SK-MEL-5 (cell line): ENCODE results near the gene PTPRF. TPM values are rescaled to one million over a fixed set of nuclear protein-coding genes. Genes with fewer than 3 reads are reported as not detected.
"Not testable (repeated sequence)": the region's sequence is repeated elsewhere in the genome, so short reads cannot be mapped to it uniquely, and the experiment has no call there.

Experiments used
- DNase-seq: peaks from one replicate; pipeline ENCODE4 v3.0.0-alpha.2; 2016; ENCODE audit warnings: low read depth, low spot score
- in situ Hi-C: cut with HindIII; loops from 2 replicates; pipeline ENCODE4 v1.10.0; 2016; ENCODE audit warnings: low sequenced_read_pairs, high pct_unique_total_duplicates, low pct_unique_long_range_greater_than_20kb
- total RNA-seq: library from RNA; depleted of rRNA; stranded (reverse); fragments of >200 nt; shearing (Covaris generic); gene quantifications from 2 replicates; pipeline ENCODE4 v1.2.3, GENCODE V29; 2014

The PTPRF gene
- total RNA-seq, 1 experiment from 2014 or later, result 6.3 TPM

DNA sequence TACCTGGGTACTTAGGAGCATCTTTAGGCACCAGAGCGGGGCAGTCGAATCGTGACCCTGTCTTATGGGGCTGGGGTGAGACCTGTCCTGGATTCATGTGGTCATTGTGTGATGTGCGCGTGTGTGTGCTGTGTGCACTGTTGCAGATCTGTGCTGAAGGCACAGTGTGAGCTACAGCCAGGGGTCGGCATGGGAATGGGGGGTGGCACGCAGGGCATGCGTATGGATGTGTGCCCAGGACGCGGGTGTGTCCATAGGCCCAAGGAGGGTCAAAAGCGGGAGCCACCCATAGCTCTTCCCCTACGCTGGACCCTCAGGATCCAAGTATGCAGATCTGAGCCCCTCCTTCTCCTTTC is 14.6 kb downstream of the PTPRF start:
- in situ Hi-C loops, result no loop called here
- no peak for DNase-seq

DNA sequence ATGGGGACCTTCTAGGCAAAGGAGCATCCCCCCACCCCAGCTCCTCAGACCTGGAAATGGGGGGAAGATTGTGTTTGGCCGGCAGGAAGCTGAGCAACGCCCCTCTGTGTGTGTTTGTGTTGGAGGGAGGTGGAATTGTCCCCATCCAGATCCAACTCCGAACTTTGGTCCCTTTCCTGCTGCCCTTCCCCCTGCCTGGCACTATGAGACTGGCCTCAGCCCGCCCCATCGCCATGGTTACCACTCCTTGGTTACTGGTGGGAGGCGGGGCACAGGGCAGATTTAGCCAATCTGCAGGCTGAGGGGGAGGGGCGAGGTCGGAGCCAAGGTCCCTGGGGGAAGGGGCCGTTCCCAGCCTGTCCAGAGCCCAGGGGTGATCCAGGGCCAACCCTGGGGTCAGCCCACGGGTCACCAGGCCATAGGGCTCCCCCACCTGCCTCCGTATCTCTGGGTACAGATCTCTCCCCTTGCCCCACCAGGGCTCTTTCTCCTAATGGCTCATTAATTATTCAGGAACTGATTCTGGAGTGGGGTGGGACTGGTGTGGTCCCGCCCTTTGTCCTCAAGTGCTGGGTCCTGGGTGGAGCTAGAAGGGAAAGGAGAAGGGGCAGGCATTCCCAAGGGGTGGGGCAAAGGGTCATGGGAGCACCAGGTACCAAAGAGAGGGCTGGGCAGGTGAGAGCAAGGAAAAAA is 15.2 kb downstream of the PTPRF start:
- in situ Hi-C loops, result no loop called here
- peak; percentile 49 for DNase-seq

DNA sequence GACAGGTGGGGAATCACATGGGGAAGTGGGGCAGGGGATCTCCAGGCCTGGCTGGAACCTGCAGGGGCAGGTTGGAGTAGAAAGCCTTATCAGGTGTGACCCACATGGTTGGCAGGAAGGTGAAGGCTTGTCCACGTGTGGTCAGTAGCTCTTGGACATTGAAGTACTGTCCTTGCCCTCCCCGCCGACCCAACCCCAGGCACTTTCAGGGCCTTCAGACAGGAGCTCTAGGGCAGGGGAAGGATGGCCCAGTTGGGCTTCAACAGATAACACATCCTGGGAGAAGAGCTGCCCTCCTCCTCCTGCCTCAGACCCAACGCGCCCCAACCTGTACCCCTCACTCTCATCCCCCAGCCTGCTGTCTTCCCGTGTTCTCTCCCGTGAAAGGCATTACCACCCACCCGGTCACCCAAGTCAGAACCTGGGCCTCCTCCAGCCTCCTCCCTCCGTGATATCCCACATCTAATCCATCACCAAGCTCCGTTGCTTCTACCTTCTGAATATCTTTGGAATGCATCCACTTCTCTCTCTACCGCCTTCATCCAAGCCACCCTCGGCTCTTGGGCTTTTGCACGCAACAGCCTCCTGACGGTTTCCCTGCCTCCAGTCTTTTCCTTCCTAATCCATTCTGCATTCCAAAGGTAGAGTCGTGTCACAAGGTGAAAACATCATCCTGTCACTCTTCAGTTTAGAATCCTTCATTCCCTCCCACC is 15.9 kb downstream of the PTPRF start:
- in situ Hi-C loops, result no loop called here
- DNase-seq, result no peak

DNA sequence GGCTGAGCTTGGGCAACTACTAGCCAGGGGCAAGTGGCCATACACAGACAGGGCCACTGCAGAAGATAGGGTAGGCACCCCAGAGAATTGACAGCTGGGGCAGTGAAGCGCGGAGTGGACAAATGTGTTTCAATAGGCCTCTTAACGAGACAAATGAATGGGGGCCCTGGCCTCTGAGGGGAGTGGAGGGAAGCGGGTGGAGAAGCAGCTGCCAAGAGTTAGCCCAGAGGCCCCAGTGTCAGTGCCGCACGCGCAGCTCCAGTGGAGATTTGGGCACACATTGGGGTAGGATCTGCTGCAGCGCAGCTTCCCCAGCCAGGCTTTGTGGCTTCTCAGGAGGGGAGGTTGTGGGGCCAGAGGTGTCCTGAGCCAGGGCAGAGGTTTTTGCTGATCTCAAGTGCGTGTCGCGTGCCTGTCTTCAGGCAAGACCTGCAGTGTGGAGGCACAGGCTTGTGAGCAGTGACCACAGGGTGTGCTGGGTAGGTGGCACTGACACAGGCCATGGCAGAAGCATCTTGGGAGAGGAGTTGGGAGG is 16.9 kb downstream of the PTPRF start:
- in situ Hi-C loops, result no loop called here
- DNase-seq, result no peak

DNA sequence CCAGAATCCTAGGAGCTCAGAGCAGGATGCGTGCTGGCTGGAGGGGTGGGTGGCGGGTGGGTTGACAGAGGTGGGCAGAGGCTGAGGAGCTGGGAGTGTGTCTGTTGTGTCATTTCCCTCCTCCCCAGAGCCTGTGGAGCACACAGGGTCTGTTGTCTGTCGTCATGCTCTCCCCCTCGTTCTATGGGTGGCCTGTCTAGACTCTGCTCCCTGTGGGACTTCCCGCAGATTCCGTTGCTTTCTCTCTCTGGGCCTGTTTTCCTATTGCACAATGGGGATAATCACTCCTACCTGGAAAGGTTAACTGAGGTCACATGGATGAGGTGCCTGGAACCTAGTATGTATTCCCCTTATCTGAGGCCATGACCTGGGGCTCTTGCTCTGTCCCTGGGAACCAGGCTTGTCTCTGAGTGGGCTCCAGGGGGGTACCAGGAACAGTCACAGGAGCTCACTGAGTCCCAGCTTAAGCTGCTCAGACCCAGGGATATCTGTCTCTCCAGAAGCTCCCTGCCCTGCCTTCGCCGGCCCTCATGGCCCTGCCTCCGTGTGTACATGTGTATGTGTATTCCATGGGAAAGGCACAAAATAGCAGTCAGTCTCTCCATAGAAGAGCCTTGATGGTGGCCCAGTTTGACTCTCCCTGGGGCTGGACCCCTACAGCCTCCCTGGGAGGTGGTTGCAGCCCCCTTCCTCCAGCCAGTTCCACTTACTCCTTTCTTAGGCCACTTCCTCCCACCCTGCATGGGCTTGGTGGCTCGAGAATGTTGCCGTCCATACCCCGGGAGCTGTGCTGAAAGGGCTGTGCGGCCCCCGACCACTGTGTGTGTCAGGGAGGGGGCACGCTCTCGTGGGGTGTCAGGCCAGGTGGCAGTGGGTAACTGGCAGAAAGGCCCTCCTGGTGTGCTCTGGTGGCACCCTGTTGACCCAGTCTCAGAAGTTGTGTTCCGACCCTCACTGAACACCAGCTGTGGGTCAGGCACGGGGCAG is 17.9 kb downstream of the PTPRF start:
- in situ Hi-C loops, result no loop called here
- DNase-seq, result no peak

DNA sequence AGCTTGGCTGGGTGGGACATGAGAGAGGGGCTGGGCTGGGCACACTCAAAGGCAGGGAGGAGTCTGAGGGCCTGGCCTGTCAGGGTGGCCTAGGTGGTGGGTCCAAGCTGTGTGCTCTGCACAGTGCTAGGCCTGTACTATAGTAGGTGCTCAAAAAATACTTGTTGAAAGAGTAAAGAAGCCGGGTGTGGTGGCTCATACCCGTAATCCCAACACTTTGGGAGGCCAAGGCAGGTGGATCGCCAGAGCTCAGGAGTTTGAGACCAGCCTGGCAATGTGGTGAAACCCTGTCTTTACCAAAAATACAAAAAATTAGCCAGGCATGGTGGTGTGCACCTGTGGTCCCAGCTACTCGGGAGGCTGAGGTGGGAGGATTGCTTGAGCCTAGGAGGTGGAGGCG is 18.7 kb downstream of the PTPRF start:
- DNase-seq, in situ Hi-C loops: not testable (repeated sequence)

DNA sequence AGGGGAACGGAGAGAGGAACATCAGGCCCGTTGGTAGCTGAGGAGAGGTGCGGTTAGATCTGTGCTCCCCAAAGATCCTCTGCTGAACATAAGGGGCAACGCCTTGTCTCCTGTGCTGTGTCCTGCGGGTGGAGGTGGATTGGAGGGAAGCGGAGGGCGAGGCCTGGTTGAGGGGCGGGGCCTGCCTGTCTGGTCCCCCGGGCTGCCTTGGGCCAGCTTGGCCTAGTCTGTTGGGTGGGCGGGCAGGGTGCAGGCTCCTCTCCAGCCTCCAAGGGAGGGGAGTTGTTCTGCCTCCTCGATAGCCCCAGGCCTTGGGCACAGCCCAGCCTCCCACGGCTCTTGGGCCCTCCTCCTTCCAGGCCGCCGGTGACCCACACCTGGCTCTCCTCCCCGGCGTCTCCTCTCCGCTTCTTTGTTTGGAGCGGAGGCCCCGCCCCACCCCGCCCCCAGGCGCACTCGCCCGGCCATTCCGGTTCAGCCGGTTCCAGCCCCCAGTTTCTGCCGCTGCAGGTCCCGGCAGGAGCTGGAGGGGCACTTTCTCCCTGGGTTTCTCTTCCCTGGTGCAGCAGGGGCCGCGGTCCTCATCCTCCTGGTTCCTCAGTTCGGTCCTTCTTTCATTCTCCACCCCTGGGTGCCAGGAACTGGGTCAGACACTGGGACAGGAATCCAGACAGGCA is 19.4 kb downstream of the PTPRF start:
- DNase-seq, result no peak
- in situ Hi-C loops, result no loop called here

DNA sequence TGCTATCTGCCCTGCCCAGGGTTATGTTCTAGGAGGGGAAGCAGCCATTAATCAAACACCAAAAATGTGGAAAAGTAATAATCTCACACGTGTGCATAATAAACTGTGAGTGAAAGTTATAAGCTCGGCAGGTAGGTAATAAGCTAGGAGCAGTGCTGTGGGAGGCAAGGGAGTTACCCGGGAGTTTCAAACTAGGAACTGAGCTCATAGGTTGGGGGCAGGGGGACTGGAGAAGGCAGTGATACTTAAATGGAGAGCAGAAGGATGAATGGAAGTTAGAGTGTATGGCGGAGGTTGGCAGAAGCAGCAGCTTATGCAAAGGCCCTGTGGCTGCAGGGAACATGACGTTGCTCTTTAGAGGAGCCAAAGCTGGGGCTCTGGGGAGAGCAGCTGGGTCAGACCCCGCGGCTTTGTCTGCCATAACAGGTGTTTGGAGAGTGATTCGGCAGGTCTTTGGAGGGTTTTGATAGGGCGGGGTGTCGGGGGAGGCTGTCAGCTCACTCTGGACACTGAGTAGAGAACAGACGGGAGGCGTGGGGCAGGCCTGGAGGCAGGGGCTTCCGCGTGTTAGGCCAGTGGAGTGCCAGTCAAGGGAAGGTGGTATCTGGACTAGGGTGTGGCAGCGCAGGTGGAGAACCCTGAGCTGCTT is 20.0 kb downstream of the PTPRF start:
- in situ Hi-C loops, result no loop called here
- DNase-seq, result no peak

DNA sequence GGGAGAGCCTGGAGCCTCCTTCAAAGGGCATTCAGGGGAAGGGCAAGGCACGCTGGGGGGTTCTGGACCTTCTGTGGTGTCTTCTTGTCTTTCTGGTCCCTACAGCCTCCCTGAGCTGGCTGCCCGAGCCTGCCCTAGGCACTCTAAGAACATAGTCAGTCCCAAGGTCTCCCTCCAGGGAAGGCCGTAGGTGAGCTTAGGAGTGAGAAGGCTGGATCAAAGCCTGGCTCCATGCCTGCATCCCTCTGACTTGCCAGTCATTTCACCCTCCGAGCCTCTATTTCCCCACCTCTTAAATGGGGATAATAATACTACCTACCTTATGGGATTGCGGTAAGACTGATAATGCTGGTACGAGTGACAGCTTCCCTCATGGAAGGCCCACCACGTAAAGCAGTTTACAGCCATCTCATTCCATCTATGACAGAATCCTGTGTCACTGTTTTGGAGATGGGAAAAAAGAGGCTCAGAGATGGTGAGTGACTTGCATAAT is 20.8 kb downstream of the PTPRF start:
- in situ Hi-C loops, result no loop called here
- DNase-seq, result no peak

DNA sequence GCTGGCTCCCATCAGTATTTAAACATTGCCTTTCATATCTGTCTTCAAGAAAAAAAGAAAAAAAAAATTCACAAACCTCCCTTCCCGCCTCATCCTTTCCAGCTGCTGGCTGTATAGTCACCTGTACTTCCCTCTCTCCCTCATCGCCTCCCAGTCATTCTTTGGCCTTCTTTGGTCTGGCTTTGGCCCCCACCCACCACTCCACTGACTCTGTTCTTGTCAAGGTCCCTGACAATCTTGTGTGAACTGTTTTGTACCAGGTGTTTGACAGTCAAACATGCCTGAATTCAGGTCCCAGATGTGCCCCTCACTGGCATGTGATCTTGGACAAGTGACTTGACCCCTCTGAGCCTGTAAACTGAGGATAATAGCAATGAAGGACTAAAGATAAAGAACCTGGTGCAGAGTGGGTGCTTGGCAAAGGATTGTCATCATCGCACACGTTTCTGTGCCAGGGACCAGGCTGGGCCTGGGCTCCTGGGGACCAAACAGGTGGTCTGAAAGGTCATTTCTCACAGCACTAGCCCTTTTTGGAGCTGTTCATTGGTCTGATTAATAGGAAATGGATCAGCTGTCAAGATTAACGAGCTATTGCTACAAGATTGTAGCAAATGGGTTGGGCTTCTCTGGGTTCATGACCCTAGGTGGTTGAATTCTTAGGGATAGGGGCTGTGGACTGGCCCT is 21.5 kb downstream of the PTPRF start:
- in situ Hi-C loops, result no loop called here

DNA sequence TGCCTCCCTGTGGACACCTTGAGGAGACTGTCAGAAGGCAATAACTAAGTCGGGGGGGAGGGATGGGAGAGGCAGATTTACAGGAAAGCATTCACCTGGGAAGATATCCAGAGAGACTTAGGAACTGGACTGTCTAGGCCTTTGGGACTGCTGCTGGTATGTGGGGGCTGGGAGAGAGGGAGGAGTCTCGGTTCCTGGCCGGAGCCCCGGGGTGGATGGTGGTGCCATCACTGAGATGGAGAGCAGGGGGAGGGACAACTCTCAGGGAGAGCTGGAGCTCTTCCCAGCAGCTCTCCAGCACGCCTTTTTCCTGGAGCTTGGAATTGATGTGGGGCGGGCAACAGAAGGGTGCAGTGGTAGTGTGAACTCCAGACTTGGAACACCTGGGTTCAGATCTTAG is 22.1 kb downstream of the PTPRF start:
- DNase-seq, result no peak
- in situ Hi-C loops, result no loop called here

More for the DNA sequence above, 21.5 kb downstream of the PTPRF start:
- DNase-seq, result no peak

DNA sequence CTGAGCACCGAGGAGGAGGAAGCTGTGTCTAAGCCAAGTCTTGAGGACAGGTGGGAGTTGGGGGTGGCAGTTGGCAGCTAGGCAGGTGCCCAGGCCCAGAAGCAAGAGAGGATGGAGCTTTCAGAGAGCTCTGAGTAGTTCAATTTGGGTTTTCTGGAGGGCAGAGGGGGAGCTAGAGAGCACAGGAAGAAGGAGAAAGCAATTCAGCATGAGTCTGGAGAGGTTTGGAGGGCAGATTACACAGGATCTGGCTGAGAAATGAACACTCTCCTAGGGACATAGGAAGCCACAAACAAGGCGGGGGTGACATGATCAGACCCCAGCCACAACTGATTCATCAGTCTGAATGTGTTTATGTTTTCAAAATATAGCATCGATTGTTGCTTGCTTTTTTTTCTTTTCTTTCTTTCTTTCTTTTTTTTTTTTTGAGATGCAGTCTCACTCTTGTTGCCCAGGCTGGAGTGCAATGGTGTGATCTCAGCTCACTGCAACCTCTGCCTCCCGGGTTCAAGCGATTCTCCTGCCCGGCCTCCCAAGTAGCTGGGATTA is 23.8 kb downstream of the PTPRF start:
- in situ Hi-C loops, result no loop called here
- DNase-seq, result peak; percentile 71

DNA sequence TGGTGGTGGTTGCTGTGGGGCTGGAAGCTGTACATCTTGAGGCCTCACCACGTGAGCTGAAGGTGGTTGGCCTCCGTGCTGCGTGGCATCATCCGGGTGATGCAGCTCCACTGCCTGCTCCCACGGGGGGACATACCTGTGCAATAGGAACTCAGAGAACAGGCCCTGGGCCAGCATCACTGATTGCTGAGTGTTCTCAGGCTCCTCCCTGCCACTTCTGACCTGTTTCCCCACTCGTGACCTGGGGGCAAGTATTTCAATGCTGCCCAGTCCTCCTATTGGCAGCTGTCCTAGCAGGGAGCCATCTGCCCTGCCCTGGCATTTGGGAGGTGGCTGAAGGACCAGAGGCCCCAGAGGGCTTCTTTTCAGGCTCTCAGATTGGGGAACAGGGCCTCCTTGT is 26.1 kb downstream of the PTPRF start:
- in situ Hi-C loops, result no loop called here
- no peak for DNase-seq

DNA sequence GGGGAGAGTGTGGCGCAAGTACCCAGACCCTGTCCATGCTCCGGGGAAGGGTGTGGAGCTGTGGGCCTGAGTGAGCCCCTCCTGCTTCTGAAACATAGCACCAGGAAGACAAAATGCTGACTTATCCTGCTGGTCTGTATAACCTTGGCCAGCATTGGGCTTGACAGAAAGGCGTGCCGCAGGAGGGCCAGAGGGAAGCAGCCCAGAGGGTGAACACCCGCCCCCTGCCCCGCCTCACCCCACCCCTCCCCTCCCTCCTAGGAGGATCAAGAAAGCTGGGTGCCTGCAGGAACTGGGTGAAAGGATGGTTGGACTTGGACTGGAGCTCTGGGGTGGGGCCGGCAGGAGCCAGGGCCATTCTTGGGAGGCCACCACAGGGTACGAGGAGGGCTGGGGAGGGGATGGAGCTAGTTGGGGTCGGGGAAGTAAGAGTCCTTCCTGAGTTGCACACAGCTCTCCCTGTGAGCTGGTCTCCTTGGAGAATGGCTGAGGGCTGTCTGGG is 27.1 kb downstream of the PTPRF start:
- in situ Hi-C loops, result no loop called here
- no peak for DNase-seq

DNA sequence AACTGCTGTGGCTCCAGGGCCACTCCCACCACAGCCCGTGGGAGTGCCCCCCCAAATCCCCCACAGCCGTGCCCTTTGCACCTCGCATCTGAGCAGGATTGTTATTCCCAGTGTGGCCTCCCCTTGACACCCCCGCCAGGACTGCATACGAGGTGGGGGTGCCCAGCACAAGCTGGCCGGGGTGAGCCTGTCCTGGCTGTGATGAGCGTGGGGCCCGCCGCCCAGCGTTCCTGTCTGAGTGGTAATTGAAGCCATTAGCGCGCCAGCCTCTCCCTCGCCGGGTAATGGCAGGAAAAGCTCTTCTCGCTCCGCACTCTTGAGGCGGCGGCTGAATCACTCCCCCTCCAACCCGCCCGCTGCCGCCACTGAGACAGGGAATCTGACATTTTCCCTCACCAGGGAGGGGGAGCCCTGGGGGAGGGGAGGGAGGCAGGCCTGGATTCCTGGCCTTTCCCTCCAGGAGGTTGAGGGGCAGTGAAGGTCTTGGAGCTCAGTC is 27.7 kb downstream of the PTPRF start:
- no peak for DNase-seq
- in situ Hi-C loops, result no loop called here

DNA sequence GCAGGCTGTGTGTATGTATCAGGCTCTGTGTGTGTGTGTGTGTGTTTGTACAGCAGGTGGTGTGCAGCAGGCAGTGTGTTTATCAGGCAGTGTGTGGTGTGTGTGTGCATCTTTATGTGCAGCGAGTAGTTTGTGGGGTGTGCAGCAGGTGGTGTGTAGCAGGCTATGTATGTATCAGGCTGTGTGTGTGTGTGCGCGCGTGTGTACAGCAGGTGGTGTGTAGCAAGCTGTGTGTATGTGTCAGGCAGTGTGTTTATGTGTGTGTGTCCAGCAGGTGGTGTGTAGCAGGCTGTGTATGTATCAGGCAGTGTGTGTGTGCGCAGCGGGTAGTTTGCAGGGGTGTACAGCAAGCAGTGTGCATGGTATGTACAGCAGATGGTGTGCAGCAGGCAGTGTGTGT is 29.0 kb downstream of the PTPRF start:
- in situ Hi-C loops, result no loop called here
- no peak for DNase-seq
